ENCODE data around the gene NECTIN3.

DNA sequence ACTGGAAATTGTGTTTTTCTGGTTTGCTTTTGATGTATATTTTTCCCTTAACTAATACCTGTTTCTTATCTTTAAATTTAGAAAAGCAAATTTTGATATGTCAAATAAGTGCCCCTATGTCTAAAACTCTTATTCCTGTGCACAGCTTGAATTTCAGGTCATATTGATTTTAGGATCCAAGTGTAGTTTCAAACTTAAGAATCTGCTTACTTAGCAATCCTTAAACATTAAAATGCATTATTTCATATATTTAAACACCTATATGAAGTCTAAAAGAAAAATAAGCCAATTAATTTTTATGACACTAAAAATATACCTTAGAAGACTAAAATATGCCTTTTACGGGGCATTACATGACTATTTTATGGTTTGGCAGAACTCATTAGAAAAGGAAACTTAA is 59.2 kb downstream of the NECTIN3 start:
- TF ChIP-seq TCF7L2 (IDR thresholded peaks at IDR 0.05; ENCODE audit: borderline replicate concordance, low read depth, low read length): no peak
- TF ChIP-seq HOXC10 (CRISPR knock-in tag; IDR thresholded peaks at IDR 0.05): no peak
- TF ChIP-seq ZNF366 (tag by site-specific recombination; conservative IDR thresholded peaks at IDR 0.05): no peak
- TF ChIP-seq, protein P1, sequence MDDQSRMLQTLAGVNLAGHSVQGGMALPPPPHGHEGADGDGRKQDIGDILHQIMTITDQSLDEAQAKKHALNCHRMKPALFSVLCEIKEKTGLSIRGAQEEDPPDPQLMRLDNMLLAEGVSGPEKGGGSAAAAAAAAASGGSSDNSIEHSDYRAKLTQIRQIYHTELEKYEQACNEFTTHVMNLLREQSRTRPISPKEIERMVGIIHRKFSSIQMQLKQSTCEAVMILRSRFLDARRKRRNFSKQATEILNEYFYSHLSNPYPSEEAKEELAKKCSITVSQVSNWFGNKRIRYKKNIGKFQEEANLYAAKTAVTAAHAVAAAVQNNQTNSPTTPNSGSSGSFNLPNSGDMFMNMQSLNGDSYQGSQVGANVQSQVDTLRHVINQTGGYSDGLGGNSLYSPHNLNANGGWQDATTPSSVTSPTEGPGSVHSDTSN (CRISPR knock-in tag; IDR thresholded peaks at IDR 0.05): no peak
- no peak for TF ChIP-seq ZXDB (tag by site-specific recombination; IDR thresholded peaks at IDR 0.05)
- TF ChIP-seq, protein P2, sequence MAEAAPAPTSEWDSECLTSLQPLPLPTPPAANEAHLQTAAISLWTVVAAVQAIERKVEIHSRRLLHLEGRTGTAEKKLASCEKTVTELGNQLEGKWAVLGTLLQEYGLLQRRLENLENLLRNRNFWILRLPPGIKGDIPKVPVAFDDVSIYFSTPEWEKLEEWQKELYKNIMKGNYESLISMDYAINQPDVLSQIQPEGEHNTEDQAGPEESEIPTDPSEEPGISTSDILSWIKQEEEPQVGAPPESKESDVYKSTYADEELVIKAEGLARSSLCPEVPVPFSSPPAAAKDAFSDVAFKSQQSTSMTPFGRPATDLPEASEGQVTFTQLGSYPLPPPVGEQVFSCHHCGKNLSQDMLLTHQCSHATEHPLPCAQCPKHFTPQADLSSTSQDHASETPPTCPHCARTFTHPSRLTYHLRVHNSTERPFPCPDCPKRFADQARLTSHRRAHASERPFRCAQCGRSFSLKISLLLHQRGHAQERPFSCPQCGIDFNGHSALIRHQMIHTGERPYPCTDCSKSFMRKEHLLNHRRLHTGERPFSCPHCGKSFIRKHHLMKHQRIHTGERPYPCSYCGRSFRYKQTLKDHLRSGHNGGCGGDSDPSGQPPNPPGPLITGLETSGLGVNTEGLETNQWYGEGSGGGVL (tag by site-specific recombination; IDR thresholded peaks at IDR 0.05): no peak
- TF ChIP-seq, protein P3, sequence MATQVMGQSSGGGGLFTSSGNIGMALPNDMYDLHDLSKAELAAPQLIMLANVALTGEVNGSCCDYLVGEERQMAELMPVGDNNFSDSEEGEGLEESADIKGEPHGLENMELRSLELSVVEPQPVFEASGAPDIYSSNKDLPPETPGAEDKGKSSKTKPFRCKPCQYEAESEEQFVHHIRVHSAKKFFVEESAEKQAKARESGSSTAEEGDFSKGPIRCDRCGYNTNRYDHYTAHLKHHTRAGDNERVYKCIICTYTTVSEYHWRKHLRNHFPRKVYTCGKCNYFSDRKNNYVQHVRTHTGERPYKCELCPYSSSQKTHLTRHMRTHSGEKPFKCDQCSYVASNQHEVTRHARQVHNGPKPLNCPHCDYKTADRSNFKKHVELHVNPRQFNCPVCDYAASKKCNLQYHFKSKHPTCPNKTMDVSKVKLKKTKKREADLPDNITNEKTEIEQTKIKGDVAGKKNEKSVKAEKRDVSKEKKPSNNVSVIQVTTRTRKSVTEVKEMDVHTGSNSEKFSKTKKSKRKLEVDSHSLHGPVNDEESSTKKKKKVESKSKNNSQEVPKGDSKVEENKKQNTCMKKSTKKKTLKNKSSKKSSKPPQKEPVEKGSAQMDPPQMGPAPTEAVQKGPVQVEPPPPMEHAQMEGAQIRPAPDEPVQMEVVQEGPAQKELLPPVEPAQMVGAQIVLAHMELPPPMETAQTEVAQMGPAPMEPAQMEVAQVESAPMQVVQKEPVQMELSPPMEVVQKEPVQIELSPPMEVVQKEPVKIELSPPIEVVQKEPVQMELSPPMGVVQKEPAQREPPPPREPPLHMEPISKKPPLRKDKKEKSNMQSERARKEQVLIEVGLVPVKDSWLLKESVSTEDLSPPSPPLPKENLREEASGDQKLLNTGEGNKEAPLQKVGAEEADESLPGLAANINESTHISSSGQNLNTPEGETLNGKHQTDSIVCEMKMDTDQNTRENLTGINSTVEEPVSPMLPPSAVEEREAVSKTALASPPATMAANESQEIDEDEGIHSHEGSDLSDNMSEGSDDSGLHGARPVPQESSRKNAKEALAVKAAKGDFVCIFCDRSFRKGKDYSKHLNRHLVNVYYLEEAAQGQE (tag by site-specific recombination; IDR thresholded peaks at IDR 0.05): no peak
- TF ChIP-seq, protein P4, sequence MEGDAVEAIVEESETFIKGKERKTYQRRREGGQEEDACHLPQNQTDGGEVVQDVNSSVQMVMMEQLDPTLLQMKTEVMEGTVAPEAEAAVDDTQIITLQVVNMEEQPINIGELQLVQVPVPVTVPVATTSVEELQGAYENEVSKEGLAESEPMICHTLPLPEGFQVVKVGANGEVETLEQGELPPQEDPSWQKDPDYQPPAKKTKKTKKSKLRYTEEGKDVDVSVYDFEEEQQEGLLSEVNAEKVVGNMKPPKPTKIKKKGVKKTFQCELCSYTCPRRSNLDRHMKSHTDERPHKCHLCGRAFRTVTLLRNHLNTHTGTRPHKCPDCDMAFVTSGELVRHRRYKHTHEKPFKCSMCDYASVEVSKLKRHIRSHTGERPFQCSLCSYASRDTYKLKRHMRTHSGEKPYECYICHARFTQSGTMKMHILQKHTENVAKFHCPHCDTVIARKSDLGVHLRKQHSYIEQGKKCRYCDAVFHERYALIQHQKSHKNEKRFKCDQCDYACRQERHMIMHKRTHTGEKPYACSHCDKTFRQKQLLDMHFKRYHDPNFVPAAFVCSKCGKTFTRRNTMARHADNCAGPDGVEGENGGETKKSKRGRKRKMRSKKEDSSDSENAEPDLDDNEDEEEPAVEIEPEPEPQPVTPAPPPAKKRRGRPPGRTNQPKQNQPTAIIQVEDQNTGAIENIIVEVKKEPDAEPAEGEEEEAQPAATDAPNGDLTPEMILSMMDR (tag by site-specific recombination; IDR thresholded peaks at IDR 0.05): no peak
- TF ChIP-seq ZBTB7A (tag by site-specific recombination; IDR thresholded peaks at IDR 0.05; ENCODE audit: low read depth): no peak
- TF ChIP-seq ZBTB20 (tag by site-specific recombination; IDR thresholded peaks at IDR 0.05): no peak
- TF ChIP-seq, protein P5, sequence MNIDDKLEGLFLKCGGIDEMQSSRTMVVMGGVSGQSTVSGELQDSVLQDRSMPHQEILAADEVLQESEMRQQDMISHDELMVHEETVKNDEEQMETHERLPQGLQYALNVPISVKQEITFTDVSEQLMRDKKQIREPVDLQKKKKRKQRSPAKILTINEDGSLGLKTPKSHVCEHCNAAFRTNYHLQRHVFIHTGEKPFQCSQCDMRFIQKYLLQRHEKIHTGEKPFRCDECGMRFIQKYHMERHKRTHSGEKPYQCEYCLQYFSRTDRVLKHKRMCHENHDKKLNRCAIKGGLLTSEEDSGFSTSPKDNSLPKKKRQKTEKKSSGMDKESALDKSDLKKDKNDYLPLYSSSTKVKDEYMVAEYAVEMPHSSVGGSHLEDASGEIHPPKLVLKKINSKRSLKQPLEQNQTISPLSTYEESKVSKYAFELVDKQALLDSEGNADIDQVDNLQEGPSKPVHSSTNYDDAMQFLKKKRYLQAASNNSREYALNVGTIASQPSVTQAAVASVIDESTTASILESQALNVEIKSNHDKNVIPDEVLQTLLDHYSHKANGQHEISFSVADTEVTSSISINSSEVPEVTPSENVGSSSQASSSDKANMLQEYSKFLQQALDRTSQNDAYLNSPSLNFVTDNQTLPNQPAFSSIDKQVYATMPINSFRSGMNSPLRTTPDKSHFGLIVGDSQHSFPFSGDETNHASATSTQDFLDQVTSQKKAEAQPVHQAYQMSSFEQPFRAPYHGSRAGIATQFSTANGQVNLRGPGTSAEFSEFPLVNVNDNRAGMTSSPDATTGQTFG (tag by site-specific recombination; IDR thresholded peaks at IDR 0.05; ENCODE audit: borderline replicate concordance): no peak
- no peak for TF ChIP-seq ZNF335 (tag by site-specific recombination; conservative IDR thresholded peaks at IDR 0.05)
- TF ChIP-seq MYNN (tag by site-specific recombination; IDR thresholded peaks at IDR 0.05; ENCODE audit: borderline replicate concordance): no peak
- TF ChIP-seq ZNF473 (tag by site-specific recombination; IDR thresholded peaks at IDR 0.05): no peak

Data from HEK293 (cell line).